Activated T-cell treated with anti-CD3 and anti-CD28 coated beads, Interleukin-2, amount 50 U/mL, for 4 hours (primary cell): Measurements from ENCODE around the gene FAM222A. TPM values are rescaled to one million over a fixed set of nuclear protein-coding genes. Genes with fewer than 3 reads are reported as not detected.

Source experiments
- ATAC-seq, 2 donors: fragments of 200-7000 bp; cut with Tn5 transposase; one replicate each; pipeline ENCODE4 v1.10.0; 2021
- DNase-seq: peaks from one replicate; pipeline ENCODE4 v3.0.0-alpha.2; 2020
- H3K27me3 Mint-ChIP-seq: one replicate; pipeline ENCODE4 v1.8.0; 2021; ENCODE audit warnings: low read depth, mixed read lengths
- H3K36me3 Mint-ChIP-seq: one replicate; pipeline ENCODE4 v1.8.0; 2022; ENCODE audit warnings: mixed read lengths; ENCODE audit not compliant: insufficient read depth
- H3K4me1 Mint-ChIP-seq: one replicate; pipeline ENCODE4 v1.8.0; 2021; ENCODE audit warnings: low read depth, mixed read lengths
- H3K4me3 Mint-ChIP-seq: one replicate; pipeline ENCODE4 v1.8.0; 2021; ENCODE audit warnings: mild to moderate bottlenecking, moderate library complexity, mixed read lengths
- H3K9me3 Mint-ChIP-seq: one replicate; pipeline ENCODE4 v1.8.0; 2021; ENCODE audit warnings: mixed read lengths
- total RNA-seq, 3 donors: library from RNA; stranded (reverse); gene quantifications; one replicate each; pipeline ENCODE4 v1.2.1, GENCODE V29; 2021

FAM222A gene
- total RNA-seq, 3 donors from 2014 or later = 4.2 to 6.7 (median 4.8) TPM

GRCh38 chr12:109722721-109723094, 9.1 kb downstream of the FAM222A start:
- Mint-ChIP-seq H3K27me3 (peaks cover 10% of the 10 kb centered on the region), H3K36me3 (no peaks in the 10 kb centered on the region), H3K4me3 (no peak overlapping the region), H3K4me1 (no peaks in the 10 kb centered on the region), H3K9me3 (no peaks in the 10 kb centered on the region)
- ATAC-seq (no peak), DNase-seq (no peak)

- H3K27me3 Mint-ChIP-seq = peaks cover 8% of the 10 kb centered on the region
- no peak for DNase-seq
- H3K4me1 Mint-ChIP-seq = no peaks in the 10 kb centered on the region
- no peak for ATAC-seq
- H3K9me3 Mint-ChIP-seq = no peaks in the 10 kb centered on the region
- no peaks in the 10 kb centered on the region for H3K36me3 Mint-ChIP-seq
- no peak overlapping the region for H3K4me3 Mint-ChIP-seq
These were observed 9.8 kb downstream of the FAM222A start for GRCh38 chr12:109723311-109723881.

- ATAC-seq (no peak), DNase-seq (no peak)
- Mint-ChIP-seq H3K9me3 (no peaks in the 10 kb centered on the region), H3K4me1 (no peaks in the 10 kb centered on the region), H3K27me3 (peaks cover under 1% of the 10 kb centered on the region), H3K36me3 (no peaks in the 10 kb centered on the region), H3K4me3 (no peak overlapping the region)
These were observed 10.8 kb downstream of the FAM222A start for GRCh38 chr12:109724321-109724892.

GRCh38 chr12:109725321-109726105, 11.9 kb downstream of the FAM222A start:
- H3K36me3 Mint-ChIP-seq = no peaks in the 10 kb centered on the region
- DNase-seq (no peak), ATAC-seq (no peak)
- no peaks in the 10 kb centered on the region for H3K4me1 Mint-ChIP-seq
- no peaks in the 10 kb centered on the region for H3K27me3 Mint-ChIP-seq
- no peak overlapping the region for H3K4me3 Mint-ChIP-seq
- no peaks in the 10 kb centered on the region for H3K9me3 Mint-ChIP-seq

- ATAC-seq (no peak), DNase-seq (no peak)
- H3K36me3 Mint-ChIP-seq = no peaks in the 10 kb centered on the region
- H3K27me3 Mint-ChIP-seq = no peaks in the 10 kb centered on the region
- no peaks in the 10 kb centered on the region for H3K9me3 Mint-ChIP-seq
- no peaks in the 10 kb centered on the region for H3K4me1 Mint-ChIP-seq
- no peak overlapping the region for H3K4me3 Mint-ChIP-seq
These were observed 12.5 kb downstream of the FAM222A start for GRCh38 chr12:109726106-109726497.

- Mint-ChIP-seq H3K4me1 (no peaks in the 10 kb centered on the region), H3K9me3 (no peaks in the 10 kb centered on the region), H3K27me3 (no peaks in the 10 kb centered on the region), H3K4me3 (no peak overlapping the region), H3K36me3 (no peaks in the 10 kb centered on the region)
- DNase-seq = no peak
- ATAC-seq = no peak
These were observed 12.9 kb downstream of the FAM222A start for GRCh38 chr12:109726511-109727038.

- ATAC-seq = no peak
- Mint-ChIP-seq H3K4me1 (no peaks in the 10 kb centered on the region), H3K4me3 (no peak overlapping the region), H3K27me3 (no peaks in the 10 kb centered on the region), H3K36me3 (no peaks in the 10 kb centered on the region), H3K9me3 (no peaks in the 10 kb centered on the region)
- no peak for DNase-seq
These were observed 13.6 kb downstream of the FAM222A start for GRCh38 chr12:109727039-109727723.

GRCh38 chr12:109727746-109728726, 14.4 kb downstream of the FAM222A start:
- ATAC-seq (no peak), DNase-seq (no peak)
- Mint-ChIP-seq H3K4me1 (no peaks in the 10 kb centered on the region), H3K36me3 (no peaks in the 10 kb centered on the region), H3K27me3 (peaks cover 3% of the 10 kb centered on the region), H3K9me3 (no peaks in the 10 kb centered on the region), H3K4me3 (no peak overlapping the region)

- no peak overlapping the region for H3K4me3 Mint-ChIP-seq
- H3K9me3 Mint-ChIP-seq = no peaks in the 10 kb centered on the region
- H3K36me3 Mint-ChIP-seq = no peaks in the 10 kb centered on the region
- H3K4me1 Mint-ChIP-seq = no peaks in the 10 kb centered on the region
- ATAC-seq = no peak
- DNase-seq = no peak
- H3K27me3 Mint-ChIP-seq = peaks cover 9% of the 10 kb centered on the region
These were observed 15.3 kb downstream of the FAM222A start for GRCh38 chr12:109728921-109729320.

- no peak overlapping the region for H3K4me3 Mint-ChIP-seq
- peaks cover 14% of the 10 kb centered on the region for H3K27me3 Mint-ChIP-seq
- DNase-seq = no peak
- H3K9me3 Mint-ChIP-seq = no peaks in the 10 kb centered on the region
- no peak for ATAC-seq
- H3K4me1 Mint-ChIP-seq = no peaks in the 10 kb centered on the region
- no peaks in the 10 kb centered on the region for H3K36me3 Mint-ChIP-seq
These were observed 15.8 kb downstream of the FAM222A start for GRCh38 chr12:109729371-109729781.

- DNase-seq (no peak), ATAC-seq (no peak)
- no peaks in the 10 kb centered on the region for H3K36me3 Mint-ChIP-seq
- H3K9me3 Mint-ChIP-seq = no peaks in the 10 kb centered on the region
- no peak overlapping the region for H3K4me3 Mint-ChIP-seq
- H3K27me3 Mint-ChIP-seq = peaks cover 16% of the 10 kb centered on the region
- H3K4me1 Mint-ChIP-seq = no peaks in the 10 kb centered on the region
These were observed 16.2 kb downstream of the FAM222A start for GRCh38 chr12:109729801-109730200.

- H3K4me3 Mint-ChIP-seq = no peak overlapping the region
- H3K27me3 Mint-ChIP-seq = peaks cover 23% of the 10 kb centered on the region
- ATAC-seq (no peak), DNase-seq (no peak)
- H3K4me1 Mint-ChIP-seq = no peaks in the 10 kb centered on the region
- H3K9me3 Mint-ChIP-seq = no peaks in the 10 kb centered on the region
- no peaks in the 10 kb centered on the region for H3K36me3 Mint-ChIP-seq
These were observed 16.9 kb downstream of the FAM222A start for GRCh38 chr12:109730306-109731145.

GRCh38 chr12:109731231-109731731, 17.7 kb downstream of the FAM222A start:
- peaks cover 27% of the 10 kb centered on the region for H3K27me3 Mint-ChIP-seq
- H3K4me1 Mint-ChIP-seq = no peaks in the 10 kb centered on the region
- no peaks in the 10 kb centered on the region for H3K36me3 Mint-ChIP-seq
- ATAC-seq (no peak), DNase-seq (no peak)
- no peaks in the 10 kb centered on the region for H3K9me3 Mint-ChIP-seq
- H3K4me3 Mint-ChIP-seq = no peak overlapping the region
